Stimulated activated CD8-positive, alpha-beta memory T cell treated with anti-CD3 and anti-CD28 coated beads, Interleukin-4, amount 100 ng/mL, for 48 hours (primary cell): ENCODE results near the gene ZNF169.
A peak's percentile ranks its signal among the peaks of the same experiment; 100 is the strongest.
"Not testable (repeated sequence)": the region's sequence is repeated elsewhere in the genome, so short reads cannot be mapped to it uniquely, and the experiment has no call there.

Experiments
- DNase-seq: peaks from one replicate; pipeline ENCODE4 v3.0.0-alpha.2; 2020

The ZNF169 gene

DNA sequence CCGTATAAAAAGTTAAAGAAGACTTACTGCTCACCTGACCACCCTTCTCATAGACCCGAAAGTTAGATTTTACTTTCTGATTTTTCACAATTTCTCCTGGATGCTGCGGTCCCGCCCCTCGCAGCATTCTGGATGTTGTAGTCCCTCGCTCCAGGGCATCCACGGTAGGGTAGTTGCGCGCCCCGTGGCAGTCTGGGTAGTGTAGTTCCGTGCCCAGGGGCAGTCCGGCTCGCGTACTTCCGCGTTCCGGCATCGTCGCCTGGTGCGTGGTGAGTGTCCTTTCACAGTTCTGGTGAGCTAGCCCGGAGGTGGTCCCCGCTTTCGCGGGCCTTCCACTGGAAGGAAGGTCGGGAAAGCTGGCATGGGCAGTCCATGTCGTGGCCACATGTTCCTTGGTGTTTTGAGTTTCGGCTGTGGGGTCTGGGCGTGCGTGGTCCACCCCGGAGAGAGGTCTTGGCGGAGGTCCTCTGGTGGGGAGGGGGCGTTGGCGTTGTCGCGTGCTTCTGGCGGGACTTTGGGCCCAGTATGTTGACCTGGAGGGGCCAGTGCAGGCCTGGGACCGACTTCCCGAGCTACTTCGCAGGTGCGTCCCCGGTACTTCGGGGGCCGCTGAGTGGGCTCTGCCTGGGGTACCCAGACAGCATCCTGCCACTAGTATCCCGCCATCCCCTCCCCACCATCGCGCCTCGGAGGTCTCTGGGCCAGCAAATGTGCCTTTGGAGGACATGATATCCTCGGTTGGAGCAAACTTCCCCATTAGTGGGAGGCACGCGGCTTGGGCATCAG is at the start of gene ZNF169:
ZNF169 (plus strand) TSS at position 222 of the 786 bp plus-strand sequence. CDS start 19,515 bp downstream, outside the sequence.
- DNase-seq, result peak; percentile 92

- no peak for DNase-seq
Observed at GRCh38 chr9:94210616-94211603, 48.2 kb upstream of the ZNF169 start.

- DNase-seq, result no peak
Observed at GRCh38 chr9:94212091-94212490, 47.0 kb upstream of the ZNF169 start.

DNA sequence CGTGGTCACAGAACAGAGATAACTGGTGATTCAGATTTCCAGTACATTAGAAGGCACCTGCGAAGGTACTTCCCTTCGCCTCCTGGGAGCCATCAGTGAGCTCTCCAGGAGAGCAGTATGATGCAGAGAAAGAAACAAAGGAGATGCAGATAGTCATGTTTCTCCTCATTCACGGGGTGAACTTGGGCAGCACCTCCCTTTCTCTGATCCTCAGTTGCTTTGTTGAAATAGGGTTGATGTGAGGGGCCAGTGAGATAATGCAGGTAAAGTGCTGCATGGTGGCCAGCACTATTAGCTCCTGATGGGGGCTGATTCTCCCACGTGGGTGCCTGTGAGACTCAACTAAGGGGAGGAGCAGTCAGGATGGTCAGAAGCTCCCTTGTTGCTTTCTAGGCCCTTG is 46.6 kb upstream of the ZNF169 start:
- DNase-seq, result no peak

DNA sequence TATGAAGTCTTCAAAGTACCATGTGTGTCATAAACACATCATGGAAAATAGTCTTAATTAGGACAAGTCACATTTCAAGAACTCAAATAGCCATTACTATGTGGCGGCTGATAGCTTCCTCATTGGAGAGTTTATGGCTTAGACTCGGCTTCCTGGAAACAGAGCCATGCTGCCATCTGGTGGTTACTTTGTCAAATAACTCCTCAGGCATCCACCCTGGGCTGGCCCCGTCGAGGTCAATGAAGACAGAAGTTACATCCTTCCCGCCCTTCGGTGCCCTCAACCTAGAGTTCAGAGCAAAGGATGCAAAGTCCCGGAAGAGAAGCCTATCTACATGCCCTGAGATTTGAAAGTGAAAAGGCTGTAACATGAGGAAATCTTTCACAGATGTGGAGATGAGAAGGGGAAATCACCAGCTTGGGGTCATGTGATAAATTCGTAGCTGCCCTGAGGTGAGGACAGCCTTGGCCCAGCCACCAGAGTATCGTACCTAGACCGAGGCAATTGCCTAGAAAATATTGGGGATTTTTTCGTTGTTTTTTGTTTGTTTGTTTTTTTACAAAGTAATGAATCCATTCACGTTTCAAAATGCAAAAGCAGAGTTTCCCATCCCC is 45.5 kb upstream of the ZNF169 start:
- DNase-seq, result peak; percentile 78

DNA sequence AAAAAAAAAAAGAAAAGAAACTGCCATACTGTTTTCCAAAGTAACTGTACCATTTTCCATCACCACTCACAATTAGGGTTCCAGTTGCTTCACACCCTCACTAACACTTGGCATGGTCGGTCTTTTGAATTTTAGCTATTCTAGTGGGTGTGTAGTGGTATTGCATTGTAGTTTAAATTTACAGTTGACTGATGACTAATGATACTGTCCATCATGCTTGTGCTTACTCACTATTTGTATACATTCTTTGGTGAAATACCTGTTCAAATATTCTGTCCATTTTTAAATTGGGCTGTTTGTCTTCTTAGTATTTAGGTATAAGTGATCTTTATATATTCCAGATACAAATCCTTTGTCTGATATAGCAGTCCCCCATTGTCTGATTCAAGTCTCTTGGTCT is 36.2 kb upstream of the ZNF169 start:
- no peak for DNase-seq

DNA sequence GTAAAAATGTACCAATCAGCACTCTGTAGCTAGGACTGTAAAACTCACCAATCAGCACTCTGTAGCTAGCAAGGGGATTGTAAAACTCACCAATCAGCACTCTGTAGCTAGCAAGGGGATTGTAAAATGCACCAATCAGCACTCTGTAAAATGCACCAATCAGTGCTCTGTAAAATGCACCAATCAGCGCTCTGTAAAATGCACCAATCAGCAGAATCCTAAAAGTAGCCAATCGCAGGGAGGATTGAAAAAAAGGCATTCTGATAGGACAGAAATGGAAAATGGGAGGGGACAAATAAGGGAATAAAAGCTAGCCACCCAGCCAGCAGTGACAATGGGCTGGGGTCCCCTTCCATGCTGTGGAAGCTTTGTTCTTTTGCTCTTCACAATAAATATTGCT is 33.7 kb upstream of the ZNF169 start:
- not testable (repeated sequence) for DNase-seq

GRCh38 chr9:94228616-94229015 is 30.5 kb upstream of the ZNF169 start:
- DNase-seq, result no peak

DNA sequence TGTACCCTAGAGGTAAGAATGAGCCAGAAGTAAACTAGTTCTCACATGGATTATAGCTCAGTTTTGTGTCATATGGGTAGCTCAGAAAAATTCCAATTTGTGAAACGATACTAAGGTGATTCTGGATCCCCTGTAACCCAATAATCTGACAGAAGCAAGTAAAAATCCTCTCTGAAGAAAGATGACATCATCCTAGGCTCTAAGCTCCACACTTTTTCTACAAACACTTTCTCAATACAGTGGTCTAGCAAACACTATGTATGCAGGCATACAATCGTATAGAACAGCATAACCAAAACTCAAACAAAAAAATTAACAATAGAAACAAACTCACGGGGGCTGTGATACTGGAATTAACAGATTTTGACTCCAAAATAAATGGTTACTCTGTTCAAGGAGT is 26.7 kb upstream of the ZNF169 start:
- no peak for DNase-seq

DNA sequence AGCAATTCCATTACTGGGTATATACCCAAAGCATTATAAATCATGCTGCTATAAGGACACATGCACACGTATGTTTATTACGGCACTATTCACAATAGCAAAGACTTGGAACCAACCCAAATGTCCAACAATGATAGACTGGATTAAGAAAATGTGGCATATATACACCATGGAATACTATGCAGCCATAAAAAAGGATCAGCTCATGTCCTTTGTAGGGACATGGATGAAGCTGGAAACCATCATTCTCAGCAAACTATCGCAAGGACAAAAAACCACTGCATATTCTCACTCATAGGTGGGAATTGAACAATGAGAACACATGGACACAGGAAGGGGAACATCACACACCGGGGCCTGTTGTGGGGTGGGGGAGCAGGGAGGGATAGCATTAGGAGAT is 18.0 kb upstream of the ZNF169 start:
- not testable (repeated sequence) for DNase-seq

GRCh38 chr9:94245651-94246050 is 13.4 kb upstream of the ZNF169 start:
- no peak for DNase-seq

- no peak for DNase-seq
Observed at GRCh38 chr9:94250456-94250855, 8.6 kb upstream of the ZNF169 start.

DNA sequence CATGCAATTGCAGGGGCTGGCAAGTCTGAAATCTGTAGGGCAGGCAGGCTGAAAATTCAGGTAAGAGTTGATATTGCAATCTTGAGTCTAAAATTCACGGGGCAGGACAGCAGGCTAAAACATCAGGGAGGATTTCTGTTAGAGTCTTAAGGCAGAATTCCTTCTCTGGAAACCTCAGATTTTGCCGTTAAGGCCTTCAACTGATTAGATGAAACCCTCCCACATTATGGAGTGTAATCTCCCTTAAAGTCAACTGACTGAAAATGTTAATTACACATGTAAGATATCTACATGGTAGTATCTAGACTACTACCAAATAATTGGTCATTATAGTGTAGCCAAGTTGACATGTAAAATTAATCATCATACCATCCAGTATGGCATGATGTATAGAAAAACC is 3.1 kb upstream of the ZNF169 start:
- no peak for DNase-seq

DNA sequence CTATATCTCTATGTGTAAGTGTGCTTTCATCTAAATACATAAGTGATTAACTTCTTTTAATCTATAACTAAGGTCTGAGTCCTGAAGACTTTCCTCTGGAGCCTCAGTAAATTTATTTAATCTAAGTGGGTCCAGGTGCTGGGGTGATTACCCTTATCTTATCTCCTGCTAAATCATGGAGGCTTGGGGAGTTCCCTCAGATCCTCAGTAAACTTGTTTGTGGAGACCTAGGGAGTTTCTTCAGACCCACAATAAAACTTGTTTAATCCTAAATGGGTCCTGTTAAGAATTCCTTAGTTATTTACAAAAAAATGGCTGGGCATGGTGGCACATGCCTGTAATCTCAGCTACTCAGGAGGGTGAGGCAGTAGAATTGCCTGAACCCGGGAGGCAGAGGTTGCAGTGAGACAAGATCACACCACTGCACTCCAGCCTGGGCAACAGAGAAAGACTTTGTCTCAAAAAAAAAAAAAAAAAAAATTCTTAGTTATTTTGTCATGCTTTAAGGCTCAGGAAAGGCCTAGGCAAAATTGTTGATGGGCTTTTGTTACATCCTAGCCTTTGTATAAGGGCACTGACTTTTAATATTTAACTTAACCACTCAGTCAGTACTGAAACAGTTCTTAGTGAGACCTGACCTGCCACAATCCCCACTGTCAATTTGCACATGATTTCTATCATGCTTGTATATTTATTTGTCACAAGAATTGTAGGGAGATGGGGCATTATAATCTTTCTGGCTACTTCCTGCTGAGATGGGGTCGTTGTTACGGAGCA is 6.7 kb downstream of the ZNF169 start:
- not testable (repeated sequence) for DNase-seq

DNA sequence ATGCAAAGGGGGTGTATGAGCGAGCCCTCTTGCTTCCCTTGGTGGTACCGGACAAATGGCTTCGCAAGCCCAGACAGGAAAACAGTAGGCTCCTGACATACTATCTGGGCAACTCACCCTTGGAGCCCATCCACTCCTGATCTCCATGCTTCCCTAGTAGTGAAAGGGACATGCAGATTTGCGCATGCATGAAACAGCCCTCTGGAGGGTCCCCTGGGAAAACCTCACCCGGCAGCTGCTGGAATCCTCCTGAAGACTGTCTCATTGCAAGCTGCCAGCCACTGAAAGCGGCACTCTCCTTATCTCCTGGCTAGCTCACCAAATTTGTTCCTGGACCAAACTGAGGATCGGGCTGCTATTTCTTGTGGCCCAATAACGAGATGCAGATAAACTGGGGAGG is 10.2 kb downstream of the ZNF169 start:
- no peak for DNase-seq

DNA sequence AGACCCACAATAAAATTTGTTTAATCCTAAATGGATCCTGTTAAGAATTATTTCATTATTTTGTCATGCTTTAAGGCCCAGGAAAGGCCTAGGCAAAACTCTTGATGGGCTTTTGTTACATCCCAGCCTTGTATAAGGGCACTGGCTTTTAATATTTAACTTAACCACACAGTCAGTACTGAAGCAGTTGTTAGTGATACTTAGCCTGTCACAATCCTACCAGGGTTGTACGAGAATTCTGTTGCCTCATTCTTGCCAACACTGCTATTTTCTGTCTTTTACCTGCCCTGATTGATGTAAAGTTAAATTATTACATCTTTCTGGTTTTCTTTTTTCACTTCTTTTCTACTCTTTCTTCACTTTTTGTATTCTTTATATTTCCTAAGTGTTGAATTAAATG is 10.9 kb downstream of the ZNF169 start:
- DNase-seq, result no peak

- DNase-seq, result not testable (repeated sequence)
Observed at GRCh38 chr9:94277029-94277428, 17.9 kb downstream of the ZNF169 start.

DNA sequence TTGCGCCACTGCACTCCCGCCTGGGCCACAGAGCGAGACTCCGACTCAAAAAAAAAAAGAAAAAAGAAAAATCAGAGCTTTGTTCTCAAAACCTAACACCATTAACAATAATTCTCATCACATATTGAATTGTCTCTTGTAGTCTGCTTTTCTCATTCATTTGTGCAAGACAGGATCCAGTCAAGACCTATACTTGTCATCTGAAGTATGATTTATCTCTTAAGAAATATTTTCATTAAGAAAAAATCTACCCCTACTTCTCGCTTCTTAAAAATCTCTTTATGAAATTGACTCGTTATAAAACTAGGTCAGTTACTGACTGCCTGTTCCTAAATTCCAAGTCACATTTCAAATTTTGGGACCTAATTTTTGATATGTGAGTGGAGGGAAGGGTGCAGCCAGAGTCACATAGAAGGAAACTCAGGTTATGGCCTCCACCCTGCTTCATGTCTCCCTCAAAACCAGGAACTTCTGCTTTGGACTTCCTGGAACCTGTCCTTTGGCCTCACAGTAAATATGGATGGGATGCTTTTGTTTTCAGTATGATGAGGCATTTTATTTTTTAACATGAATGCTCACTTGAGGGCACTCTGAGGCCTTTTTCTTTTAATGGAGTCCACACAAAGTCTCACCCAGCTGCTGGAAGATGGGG is 18.9 kb downstream of the ZNF169 start:
- no peak for DNase-seq

GRCh38 chr9:94280409-94280989 is 21.4 kb downstream of the ZNF169 start:
- no peak for DNase-seq

- no peak for DNase-seq
Observed at GRCh38 chr9:94281101-94281500, 22.0 kb downstream of the ZNF169 start.

- no peak for DNase-seq
Observed at GRCh38 chr9:94286116-94286515, 27.0 kb downstream of the ZNF169 start.
